Activated CD8-positive, alpha-beta T cell treated with anti-CD3 and anti-CD28 coated beads for 36 hours (primary cell): ENCODE measurements around the gene ITGA5. TPM values are rescaled to one million over a fixed set of nuclear protein-coding genes. Genes with fewer than 3 reads are reported as not detected.

Experiments used
- ATAC-seq: fragments of 200-7000 bp; cut with Tn5 transposase; one replicate; pipeline ENCODE4 v1.10.0; 2021; ENCODE audit warnings: mild to moderate bottlenecking, moderate library complexity
- CTCF ChIA-PET: fragments of 350-600 bp; sonication (Branson Sonifier 250); formaldehyde crosslinking; loops from one replicate; lab custom pipeline; 2021; ENCODE audit warnings: antibody characterized with exemption; lab: Charles Lee
- POLR2A ChIA-PET: fragments of 350-600 bp; sonication (Branson Sonifier 250); formaldehyde crosslinking; loops from one replicate; lab custom pipeline; 2021; ENCODE audit warnings: antibody characterized with exemption; lab: Charles Lee
- DNase-seq: peaks from one replicate; pipeline ENCODE4 v3.0.0-alpha.2; 2020
- H3K27ac Mint-ChIP-seq: one replicate; pipeline ENCODE4 v1.8.0; 2021; ENCODE audit warnings: mild to moderate bottlenecking, mixed read lengths
- H3K27me3 Mint-ChIP-seq: one replicate; pipeline ENCODE4 v1.8.0; 2021; ENCODE audit warnings: mixed read lengths
- H3K36me3 Mint-ChIP-seq: one replicate; pipeline ENCODE4 v1.8.0; 2021; ENCODE audit warnings: low read depth, mixed read lengths
- H3K4me1 Mint-ChIP-seq: one replicate; pipeline ENCODE4 v1.8.0; 2021; ENCODE audit warnings: low read depth, mixed read lengths
- H3K4me3 Mint-ChIP-seq: one replicate; pipeline ENCODE4 v1.8.0; 2021; ENCODE audit warnings: mild to moderate bottlenecking, moderate library complexity, mixed read lengths
- H3K9me3 Mint-ChIP-seq: one replicate; pipeline ENCODE4 v1.8.0; 2021; ENCODE audit warnings: mixed read lengths
- intact Hi-C: fragments of 100-400 bp; cut with micrococcal nuclease; formaldehyde crosslinking; loops from one replicate; pipeline ENCODE4 v1.10.0; 2022
- total RNA-seq, 2 experiments: library from RNA; stranded (reverse); gene quantifications; one replicate each; pipeline ENCODE4 v1.2.3, GENCODE V29; 2021
- TF ChIP-seq, protein P1 (sequence below): fragments of 200-600 bp; IDR thresholded peaks from one replicate; pipeline ENCODE4 v1.8.0; 2022; ENCODE audit warnings: antibody characterized with exemption, mild to moderate bottlenecking

Gene ITGA5
- total RNA-seq, 2 experiments from 2014 or later, result 35.2 to 36.6 TPM

DNA sequence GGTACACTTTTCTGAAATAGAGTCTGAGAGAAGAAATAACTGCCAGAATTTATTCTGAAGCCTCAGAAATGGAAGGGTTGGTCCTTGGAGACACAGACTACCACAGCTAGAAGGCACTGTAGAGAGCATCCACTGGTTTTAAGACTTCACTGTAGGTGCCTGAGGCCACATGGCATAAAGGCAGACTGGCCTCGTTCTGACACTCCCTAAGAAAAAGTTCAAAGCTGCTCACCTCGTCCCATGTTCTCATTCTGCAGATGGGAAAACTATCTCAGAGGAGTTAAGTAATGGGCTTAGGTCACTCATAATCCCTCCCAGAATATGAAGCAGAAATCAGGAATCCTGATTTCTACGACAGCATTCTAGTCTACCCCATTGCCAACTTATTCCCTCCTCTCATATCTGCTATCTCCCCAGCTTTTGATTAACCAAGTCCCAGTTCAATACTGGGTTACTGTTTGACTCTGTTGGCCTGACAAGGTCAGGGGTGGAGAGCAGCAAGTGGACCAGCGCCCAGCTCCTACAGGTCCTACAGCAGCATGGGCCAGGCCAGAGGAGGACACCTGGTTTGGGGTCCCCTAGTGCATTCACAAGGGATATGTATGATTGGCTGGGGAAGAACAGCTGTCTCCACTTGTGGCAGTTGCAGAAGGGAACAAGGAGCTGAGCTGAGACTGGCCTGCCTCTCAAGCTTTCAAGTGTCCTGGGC is 3.7 kb downstream of the ITGA5 start:
- no peak overlapping the region for H3K4me3 Mint-ChIP-seq

DNA sequence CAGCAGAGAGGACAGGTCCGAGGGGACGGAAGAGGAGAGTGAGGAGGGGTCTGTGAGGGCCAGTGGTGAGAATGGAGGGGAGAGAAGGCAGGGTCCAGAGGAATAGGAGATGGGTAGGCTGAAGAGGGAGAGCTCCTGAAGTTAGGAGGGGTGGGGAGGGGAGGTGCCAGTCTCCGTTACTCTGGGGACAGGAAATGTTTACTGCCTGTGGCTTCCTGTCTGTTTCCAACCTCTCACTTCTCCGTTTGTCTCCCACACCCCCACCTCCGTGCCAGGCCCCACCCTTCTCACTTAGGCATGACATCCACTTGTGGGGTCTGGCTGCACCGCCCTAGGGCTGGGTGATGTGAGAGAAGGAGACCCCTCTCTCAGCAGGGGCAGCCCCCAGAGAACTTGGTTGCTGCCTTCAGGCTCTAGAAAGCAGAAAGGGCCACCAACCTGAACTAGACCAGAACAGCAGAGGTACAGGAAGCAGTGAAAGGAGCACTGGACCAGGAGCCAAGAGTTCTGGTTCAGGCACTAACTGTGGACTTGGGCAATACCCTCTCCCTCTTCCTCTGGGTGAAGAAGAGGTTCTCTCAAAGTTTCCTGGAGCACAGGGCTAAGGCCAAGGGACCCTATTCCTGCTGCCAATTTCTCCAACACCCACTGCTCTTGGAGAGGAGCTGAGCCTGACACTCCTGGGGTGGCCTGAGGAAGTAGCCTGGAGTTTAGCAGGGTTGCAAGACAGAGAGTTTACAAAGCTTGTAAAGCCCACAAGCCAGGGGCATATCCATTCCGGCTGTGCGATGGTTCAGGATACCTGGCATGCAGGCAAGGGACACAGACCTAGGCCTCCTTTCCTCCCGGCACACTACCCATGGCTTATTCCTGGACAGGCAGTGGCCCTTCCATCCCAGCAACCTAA is 5.5 kb downstream of the ITGA5 start:
- H3K27ac Mint-ChIP-seq, result peak overlapping the region; percentile 83
- TF ChIP-seq, protein P1, sequence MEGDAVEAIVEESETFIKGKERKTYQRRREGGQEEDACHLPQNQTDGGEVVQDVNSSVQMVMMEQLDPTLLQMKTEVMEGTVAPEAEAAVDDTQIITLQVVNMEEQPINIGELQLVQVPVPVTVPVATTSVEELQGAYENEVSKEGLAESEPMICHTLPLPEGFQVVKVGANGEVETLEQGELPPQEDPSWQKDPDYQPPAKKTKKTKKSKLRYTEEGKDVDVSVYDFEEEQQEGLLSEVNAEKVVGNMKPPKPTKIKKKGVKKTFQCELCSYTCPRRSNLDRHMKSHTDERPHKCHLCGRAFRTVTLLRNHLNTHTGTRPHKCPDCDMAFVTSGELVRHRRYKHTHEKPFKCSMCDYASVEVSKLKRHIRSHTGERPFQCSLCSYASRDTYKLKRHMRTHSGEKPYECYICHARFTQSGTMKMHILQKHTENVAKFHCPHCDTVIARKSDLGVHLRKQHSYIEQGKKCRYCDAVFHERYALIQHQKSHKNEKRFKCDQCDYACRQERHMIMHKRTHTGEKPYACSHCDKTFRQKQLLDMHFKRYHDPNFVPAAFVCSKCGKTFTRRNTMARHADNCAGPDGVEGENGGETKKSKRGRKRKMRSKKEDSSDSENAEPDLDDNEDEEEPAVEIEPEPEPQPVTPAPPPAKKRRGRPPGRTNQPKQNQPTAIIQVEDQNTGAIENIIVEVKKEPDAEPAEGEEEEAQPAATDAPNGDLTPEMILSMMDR, result no peak
- peak; percentile 84 for DNase-seq
- CTCF ChIA-PET, result interaction anchor here (0.9 to 14.7 kb wide), 3 partner anchors 13 to 34 kb away, joined by 4 to 330 read pairs (median 164); no protein-coding TSS in a partner anchor
- peak overlapping the region; percentile 58 for H3K4me3 Mint-ChIP-seq
- peaks cover 6% of the 10 kb centered on the region for H3K36me3 Mint-ChIP-seq
- H3K9me3 Mint-ChIP-seq, result no peaks in the 10 kb centered on the region
- no peaks in the 10 kb centered on the region for H3K27me3 Mint-ChIP-seq
- H3K4me1 Mint-ChIP-seq, result peaks cover 67% of the 10 kb centered on the region
- POLR2A ChIA-PET, result interaction anchor here (1.1 to 1.5 kb wide), 4 partner anchors 11 to 133 kb away, joined by 3 to 8 read pairs (median 4); partner anchors contain the start of genes CBX5 and HNRNPA1
- peak; percentile 77 for ATAC-seq
- intact Hi-C loops, result no loop called here

More for the DNA sequence above, 3.7 kb downstream of the ITGA5 start:
- DNase-seq, result no peak
- ChIA-PET POLR2A (interaction anchor here (0.6 to 2.3 kb wide), 3 partner anchors 16 to 96 kb away, joined by 3 to 10 read pairs (median 3); no protein-coding TSS in a partner anchor), CTCF (interaction anchor here (1.5 to 14.7 kb wide), 8 partner anchors 14 to 199 kb away, joined by 3 to 330 read pairs (median 5); no protein-coding TSS in a partner anchor)
- peaks cover 74% of the 10 kb centered on the region for H3K4me1 Mint-ChIP-seq
- intact Hi-C loops, result no loop called here
- peaks cover 3% of the 10 kb centered on the region for H3K36me3 Mint-ChIP-seq
- TF ChIP-seq, protein P1, result no peak
- no peaks in the 10 kb centered on the region for H3K27me3 Mint-ChIP-seq
- ATAC-seq, result no peak
- peak overlapping the region; percentile 76 for H3K27ac Mint-ChIP-seq
- no peaks in the 10 kb centered on the region for H3K9me3 Mint-ChIP-seq

DNA sequence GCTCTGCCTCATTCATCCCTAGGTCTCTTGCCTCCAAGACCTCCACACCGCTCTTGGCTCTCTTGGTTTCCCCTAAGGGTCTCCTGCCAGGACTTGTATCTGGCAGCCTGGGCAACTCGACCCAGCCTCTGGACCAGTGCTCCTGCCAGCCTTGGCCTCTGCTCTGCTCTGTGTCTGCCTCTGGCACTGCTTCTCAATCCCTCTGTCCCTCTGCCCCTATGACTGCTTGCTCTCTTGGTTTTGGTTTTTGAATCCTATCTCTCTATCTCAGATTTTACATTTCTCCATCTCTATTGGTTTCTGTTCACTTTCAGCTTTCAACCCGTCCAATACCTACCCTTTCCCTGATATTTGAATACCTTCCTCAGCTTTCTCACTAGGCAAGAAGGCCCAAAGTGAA is 6.3 kb downstream of the ITGA5 start:
- CTCF ChIA-PET, result interaction anchor here (0.8 to 14.7 kb wide), 4 partner anchors 12 to 214 kb away, joined by 3 to 330 read pairs (median 84); no protein-coding TSS in a partner anchor
- intact Hi-C loops, result no loop called here
- no peak for DNase-seq
- Mint-ChIP-seq H3K36me3 (peaks cover 11% of the 10 kb centered on the region), H3K9me3 (no peaks in the 10 kb centered on the region), H3K27me3 (no peaks in the 10 kb centered on the region), H3K4me3 (peak overlapping the region; percentile 58), H3K27ac (peak overlapping the region; percentile 83), H3K4me1 (peaks cover 65% of the 10 kb centered on the region)
- TF ChIP-seq, protein P1, result no peak
- POLR2A ChIA-PET, result interaction anchor here (0.5 to 2.5 kb wide), 7 partner anchors 8 to 1524 kb away, joined by 3 to 10 read pairs (median 4); partner anchors contain the start of genes CBX5, HNRNPA1 and NCKAP1L
- peak; percentile 12 for ATAC-seq

DNA sequence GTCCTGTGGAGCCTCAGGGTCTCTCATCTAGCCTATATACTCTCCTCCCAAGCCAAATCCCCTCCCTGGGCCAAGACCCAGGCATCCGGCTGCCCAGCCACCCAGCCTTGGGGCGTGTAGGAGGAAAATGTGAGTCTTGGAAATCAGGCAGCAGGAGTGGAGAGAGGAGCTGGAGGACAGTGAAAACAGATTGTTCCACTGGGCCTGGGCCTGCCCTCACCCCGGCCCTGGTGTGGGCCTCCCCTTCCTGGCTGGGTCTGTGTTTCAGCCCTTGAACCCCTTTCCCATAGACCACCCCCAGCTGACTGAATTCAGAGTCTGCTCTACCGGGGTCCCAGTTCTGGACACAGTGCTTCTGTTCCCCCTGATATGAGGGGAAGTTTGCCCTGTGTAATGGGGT is 6.7 kb downstream of the ITGA5 start:
- Mint-ChIP-seq H3K27me3 (no peaks in the 10 kb centered on the region), H3K4me3 (peak overlapping the region; percentile 58), H3K9me3 (no peaks in the 10 kb centered on the region), H3K27ac (peak overlapping the region; percentile 83), H3K4me1 (peaks cover 62% of the 10 kb centered on the region), H3K36me3 (peaks cover 15% of the 10 kb centered on the region)
- DNase-seq (no peak), ATAC-seq (no peak)
- intact Hi-C loops, result no loop called here
- TF ChIP-seq, protein P1, result no peak
- ChIA-PET CTCF (interaction anchor here (0.5 to 14.7 kb wide), 6 partner anchors 11 to 213 kb away, joined by 3 to 330 read pairs (median 4); no protein-coding TSS in a partner anchor), POLR2A (interaction anchor here (0.5 to 2.5 kb wide), 6 partner anchors 9 to 1525 kb away, joined by 3 to 10 read pairs (median 4); partner anchors contain the start of gene NCKAP1L)
